ENCODE measurements around the gene SLC15A4. TPM values are rescaled to one million over a fixed set of nuclear protein-coding genes. Genes with fewer than 3 reads are reported as not detected.
A peak's percentile ranks its signal among the peaks of the same experiment; 100 is the strongest.

The SLC15A4 gene
- total RNA-seq, 2 donors from 2014 or later, result 28.2 to 39.5 TPM

- H3K36me3 Mint-ChIP-seq (ENCODE audit: low read depth), result peaks cover 27% of the 10 kb centered on the region
- no peaks in the 10 kb centered on the region for H3K27me3 ChIP-seq (ENCODE audit: control insufficient read depth, insufficient read depth, low read length, poor library complexity, severe bottlenecking)
- no peaks in the 10 kb centered on the region for H3K9me3 Mint-ChIP-seq
- no peak overlapping the region for H3K27ac Mint-ChIP-seq
- peak overlapping the region; percentile 88 for H3K4me3 ChIP-seq (ENCODE audit: low read length)
- peaks cover 29% of the 10 kb centered on the region for H3K4me1 Mint-ChIP-seq
- no peaks in the 10 kb centered on the region for H3K9me3 ChIP-seq (ENCODE audit: control insufficient read depth, low read length)
- peaks cover 5% of the 10 kb centered on the region for H3K4me1 ChIP-seq (ENCODE audit: control insufficient read depth, insufficient read depth, low read length)
- peak overlapping the region; percentile 63 for H3K9ac ChIP-seq (ENCODE audit: extremely low read depth, low read length, poor library complexity, severe bottlenecking)
- no peaks in the 10 kb centered on the region for H3K27me3 Mint-ChIP-seq (ENCODE audit: insufficient read depth)
- H3K36me3 ChIP-seq (ENCODE audit: control insufficient read depth, insufficient read depth, low read length), result peaks cover 26% of the 10 kb centered on the region
- H3K4me3 Mint-ChIP-seq, result peak overlapping the region; percentile 85
- TF ChIP-seq, protein P1, sequence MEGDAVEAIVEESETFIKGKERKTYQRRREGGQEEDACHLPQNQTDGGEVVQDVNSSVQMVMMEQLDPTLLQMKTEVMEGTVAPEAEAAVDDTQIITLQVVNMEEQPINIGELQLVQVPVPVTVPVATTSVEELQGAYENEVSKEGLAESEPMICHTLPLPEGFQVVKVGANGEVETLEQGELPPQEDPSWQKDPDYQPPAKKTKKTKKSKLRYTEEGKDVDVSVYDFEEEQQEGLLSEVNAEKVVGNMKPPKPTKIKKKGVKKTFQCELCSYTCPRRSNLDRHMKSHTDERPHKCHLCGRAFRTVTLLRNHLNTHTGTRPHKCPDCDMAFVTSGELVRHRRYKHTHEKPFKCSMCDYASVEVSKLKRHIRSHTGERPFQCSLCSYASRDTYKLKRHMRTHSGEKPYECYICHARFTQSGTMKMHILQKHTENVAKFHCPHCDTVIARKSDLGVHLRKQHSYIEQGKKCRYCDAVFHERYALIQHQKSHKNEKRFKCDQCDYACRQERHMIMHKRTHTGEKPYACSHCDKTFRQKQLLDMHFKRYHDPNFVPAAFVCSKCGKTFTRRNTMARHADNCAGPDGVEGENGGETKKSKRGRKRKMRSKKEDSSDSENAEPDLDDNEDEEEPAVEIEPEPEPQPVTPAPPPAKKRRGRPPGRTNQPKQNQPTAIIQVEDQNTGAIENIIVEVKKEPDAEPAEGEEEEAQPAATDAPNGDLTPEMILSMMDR (conservative IDR thresholded peaks at IDR 0.05), result no peak
- 0% methylated on average over 88 of the region's 88 CpGs; no CpG with 5 or more reads in 1 of the 2 experiments for WGBS, 2 experiments (ENCODE audit: insufficient coverage in 1 of 2, insufficient read length in 1 of 2)
- DNase-seq, result peak; percentile 91
- H3K27ac ChIP-seq (ENCODE audit: low read depth, low read length), result peak overlapping the region; percentile 17
Observed at GRCh38 chr12:128823216-128823915, 392 bp downstream of the SLC15A4 start.

DNA sequence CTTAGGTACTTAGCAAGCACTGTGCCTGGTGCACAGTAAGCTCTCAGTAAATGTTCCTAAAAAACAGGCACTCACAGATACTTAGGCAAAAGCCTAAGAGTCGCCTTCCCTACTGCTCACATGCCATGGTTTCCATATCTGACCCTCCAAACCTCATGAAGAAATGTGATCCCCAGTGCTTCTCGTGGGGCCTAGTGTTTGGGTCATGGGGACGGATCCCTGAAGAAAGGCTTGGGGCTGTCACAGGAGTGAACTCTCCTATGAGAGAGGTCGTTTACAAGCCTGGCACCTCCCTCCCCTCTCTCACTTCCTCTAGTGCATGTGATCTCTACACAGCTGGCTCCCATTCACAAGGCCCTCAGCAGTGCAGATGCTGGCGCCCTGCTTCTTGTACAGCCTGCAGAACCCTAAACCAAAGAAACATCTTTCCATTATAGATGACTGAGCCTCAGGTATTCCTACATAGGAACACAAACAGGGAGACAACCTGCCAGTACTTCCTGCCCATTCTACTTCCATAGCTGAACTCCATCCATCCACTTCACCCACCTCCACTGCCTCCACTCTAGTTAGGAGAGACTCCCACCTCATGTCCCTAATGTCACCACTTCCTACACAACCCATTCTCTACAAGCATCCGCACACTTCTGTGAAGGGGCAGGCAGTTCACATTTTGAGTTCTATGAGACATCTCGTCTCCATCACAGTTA is 2.9 kb downstream of the SLC15A4 start:
- Histone ChIP-seq H3K9ac (ENCODE audit: extremely low read depth, low read length, poor library complexity, severe bottlenecking) (no peak overlapping the region), H3K27ac (ENCODE audit: low read depth, low read length) (no peak overlapping the region), H3K27me3 (ENCODE audit: control insufficient read depth, insufficient read depth, low read length, poor library complexity, severe bottlenecking) (no peaks in the 10 kb centered on the region), H3K36me3 (ENCODE audit: control insufficient read depth, insufficient read depth, low read length) (peaks cover 24% of the 10 kb centered on the region), H3K4me1 (ENCODE audit: control insufficient read depth, insufficient read depth, low read length) (peaks cover 6% of the 10 kb centered on the region), H3K4me3 (ENCODE audit: low read length) (peak overlapping the region; percentile 66), H3K9me3 (ENCODE audit: control insufficient read depth, low read length) (no peaks in the 10 kb centered on the region)
- TF ChIP-seq, protein P1 (conservative IDR thresholded peaks at IDR 0.05), result no peak
- no peaks in the 10 kb centered on the region for H3K27me3 Mint-ChIP-seq (ENCODE audit: insufficient read depth)
- H3K9me3 Mint-ChIP-seq, result no peaks in the 10 kb centered on the region
- no peak for DNase-seq
- 91 to 100% methylated on average over 3 to 7 of the region's 7 CpGs for WGBS, 2 experiments (ENCODE audit: insufficient coverage in 1 of 2, insufficient read length in 1 of 2)
- H3K4me1 Mint-ChIP-seq, result peaks cover 42% of the 10 kb centered on the region
- H3K36me3 Mint-ChIP-seq (ENCODE audit: low read depth), result peaks cover 15% of the 10 kb centered on the region
- H3K4me3 Mint-ChIP-seq, result peak overlapping the region; percentile 2
- H3K27ac Mint-ChIP-seq, result peak overlapping the region; percentile 59

GRCh38 chr12:128820253-128820652 is 3.5 kb downstream of the SLC15A4 start:
- Histone ChIP-seq H3K27me3 (ENCODE audit: control insufficient read depth, insufficient read depth, low read length, poor library complexity, severe bottlenecking) (no peaks in the 10 kb centered on the region), H3K4me3 (ENCODE audit: low read length) (peak overlapping the region; percentile 37), H3K27ac (ENCODE audit: low read depth, low read length) (no peak overlapping the region), H3K36me3 (ENCODE audit: control insufficient read depth, insufficient read depth, low read length) (peaks cover 30% of the 10 kb centered on the region), H3K4me1 (ENCODE audit: control insufficient read depth, insufficient read depth, low read length) (peaks cover 6% of the 10 kb centered on the region), H3K9ac (ENCODE audit: extremely low read depth, low read length, poor library complexity, severe bottlenecking) (no peak overlapping the region), H3K9me3 (ENCODE audit: control insufficient read depth, low read length) (no peaks in the 10 kb centered on the region)
- Mint-ChIP-seq H3K4me1 (peaks cover 42% of the 10 kb centered on the region), H3K9me3 (no peaks in the 10 kb centered on the region), H3K27me3 (ENCODE audit: insufficient read depth) (no peaks in the 10 kb centered on the region), H3K4me3 (no peak overlapping the region), H3K27ac (no peak overlapping the region), H3K36me3 (ENCODE audit: low read depth) (peaks cover 15% of the 10 kb centered on the region)
- WGBS, 2 experiments (ENCODE audit: insufficient coverage in 1 of 2, insufficient read length in 1 of 2), result 95 to 97% methylated on average over 6 of the region's 6 CpGs
- TF ChIP-seq, protein P1 (conservative IDR thresholded peaks at IDR 0.05), result no peak
- DNase-seq, result no peak
